ENCODE measurements around the gene THSD7A. TPM values are rescaled to one million over a fixed set of nuclear protein-coding genes. Genes with fewer than 3 reads are reported as not detected.
"Not testable (repeated sequence)": the region's sequence is repeated elsewhere in the genome, so short reads cannot be mapped to it uniquely, and the experiment has no call there.

Gene THSD7A
- total RNA-seq, 1 donor from 2014 or later, result 15.0 TPM

- DNase-seq (ENCODE audit: low spot score), result no peak
Observed at GRCh38 chr7:11524476-11525397, 307.3 kb downstream of the THSD7A start.

GRCh38 chr7:11521964-11522499 is 310.0 kb downstream of the THSD7A start:
- DNase-seq (ENCODE audit: low spot score), result not testable (repeated sequence)

- no peak for DNase-seq (ENCODE audit: low spot score)
Observed at GRCh38 chr7:11517853-11518252, 314.1 kb downstream of the THSD7A start.

GRCh38 chr7:11516328-11516727 is 315.7 kb downstream of the THSD7A start:
- no peak for DNase-seq (ENCODE audit: low spot score)

GRCh38 chr7:11513460-11513859 is 318.5 kb downstream of the THSD7A start:
- DNase-seq (ENCODE audit: low spot score), result no peak

- no peak for DNase-seq (ENCODE audit: low spot score)
Observed at GRCh38 chr7:11507929-11508328, 324.1 kb downstream of the THSD7A start.

- DNase-seq (ENCODE audit: low spot score), result no peak
Observed at GRCh38 chr7:11506417-11506816, 325.6 kb downstream of the THSD7A start.

GRCh38 chr7:11505471-11505985 is 326.5 kb downstream of the THSD7A start:
- no peak for DNase-seq (ENCODE audit: low spot score)

GRCh38 chr7:11492307-11492706 is 339.7 kb downstream of the THSD7A start:
- DNase-seq (ENCODE audit: low spot score), result no peak

- no peak for DNase-seq (ENCODE audit: low spot score)
Observed at GRCh38 chr7:11491811-11492210, 340.2 kb downstream of the THSD7A start.

- no peak for DNase-seq (ENCODE audit: low spot score)
Observed at GRCh38 chr7:11489280-11489679, 342.7 kb downstream of the THSD7A start.

GRCh38 chr7:11486271-11486670 is 345.7 kb downstream of the THSD7A start:
- DNase-seq (ENCODE audit: low spot score), result no peak

- no peak for DNase-seq (ENCODE audit: low spot score)
Observed at GRCh38 chr7:11485636-11486035, 346.4 kb downstream of the THSD7A start.

GRCh38 chr7:11480143-11480542 is 351.9 kb downstream of the THSD7A start:
- no peak for DNase-seq (ENCODE audit: low spot score)

GRCh38 chr7:11478882-11479281 is 353.1 kb downstream of the THSD7A start:
- DNase-seq (ENCODE audit: low spot score), result no peak

- DNase-seq (ENCODE audit: low spot score), result no peak
Observed at GRCh38 chr7:11478426-11478825, 353.6 kb downstream of the THSD7A start.

- DNase-seq (ENCODE audit: low spot score), result no peak
Observed at GRCh38 chr7:11474902-11475585, 357.0 kb downstream of the THSD7A start.

GRCh38 chr7:11473807-11474424 is 358.1 kb downstream of the THSD7A start:
- no peak for DNase-seq (ENCODE audit: low spot score)

GRCh38 chr7:11473220-11473619 is 358.8 kb downstream of the THSD7A start:
- no peak for DNase-seq (ENCODE audit: low spot score)

GRCh38 chr7:11472646-11473045 is 359.4 kb downstream of the THSD7A start:
- DNase-seq (ENCODE audit: low spot score), result no peak

- no peak for DNase-seq (ENCODE audit: low spot score)
Observed at GRCh38 chr7:11471255-11471654, 360.7 kb downstream of the THSD7A start.
